ENCODE data around the gene HRH3. TPM values are rescaled to one million over a fixed set of nuclear protein-coding genes. Genes with fewer than 3 reads are reported as not detected.

HRH3 gene
- total RNA-seq, 6 experiments from 2014 or later, result not detected

DNA sequence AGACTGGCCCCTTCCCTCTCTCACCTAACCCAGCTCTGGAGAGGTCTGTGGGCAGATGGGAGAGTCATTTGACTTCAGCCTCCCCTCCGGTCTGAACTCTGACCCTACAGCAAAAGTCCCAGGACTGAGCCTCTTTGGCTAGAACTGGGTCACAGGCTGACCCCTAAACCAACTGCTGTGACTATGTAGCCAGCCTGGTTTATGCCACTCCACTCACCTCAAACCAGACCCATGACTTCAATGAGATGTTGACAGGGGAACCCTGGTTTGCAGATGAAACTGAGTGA, 17.4 kb upstream of the HRH3 start:
- Histone ChIP-seq H3K4me1 (peaks cover 0 to 15% (median 3%) of the 10 kb centered on the region in 4 donors), H3K36me3 (no peaks in the 10 kb centered on the region), H3K9me3 (no peaks in the 10 kb centered on the region), H3K27me3 (no peaks in the 10 kb centered on the region), H3K27ac (no peak overlapping the region), H3K4me3 (peak overlapping the region in 2 of 3 donors; percentile 40 to 81)
- 14% methylated on average over 1 of the region's 1 CpG for WGBS (ENCODE audit: insufficient coverage, low coverage, low lambda C conversion rate, missing lambda C conversion rate)
- TF ChIP-seq CTCF (IDR thresholded peaks at IDR 0.05) (no peak), POLR2A (IDR thresholded peaks at IDR 0.05) (no peak)
- intact Hi-C loops (cut with DNase I), result no loop called here
- DNase-seq, result no peak
- ATAC-seq, result no peak

DNA sequence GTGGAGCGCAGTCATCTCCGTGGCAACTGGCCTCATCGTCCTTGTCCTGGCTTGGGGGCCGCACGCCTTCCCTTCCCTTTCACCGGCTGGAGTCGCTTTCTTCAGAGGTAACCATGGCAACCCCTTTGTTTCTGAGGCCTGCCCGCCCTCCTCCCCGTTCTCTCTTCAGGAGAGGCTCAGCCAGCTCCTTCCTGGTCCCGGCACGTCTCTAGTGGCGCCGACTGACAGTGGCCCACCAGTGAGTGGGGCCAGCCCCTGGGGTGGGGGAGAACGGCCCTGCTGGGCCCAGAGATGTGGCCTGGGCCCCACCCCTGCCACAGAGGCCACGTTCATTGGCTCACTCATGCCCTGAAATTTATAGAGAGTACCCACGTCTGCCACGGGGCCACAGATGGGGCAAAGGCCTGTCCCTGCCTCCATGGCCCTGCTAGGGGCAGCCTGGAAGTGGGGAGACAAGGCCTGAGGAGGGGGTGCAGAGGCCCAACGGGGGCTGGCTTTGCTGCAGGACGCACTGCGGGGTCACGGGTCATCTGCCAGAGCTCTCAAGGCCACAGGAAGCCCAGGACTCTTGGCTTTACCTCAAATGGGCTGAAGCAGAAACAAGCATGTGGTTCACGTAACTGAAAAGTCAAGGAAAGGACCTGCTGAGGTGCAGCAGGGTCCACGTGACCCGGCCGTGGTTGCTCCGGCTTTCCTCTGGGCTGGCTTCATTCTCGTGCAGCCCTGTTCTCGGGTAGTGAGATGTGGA, 16.9 kb upstream of the HRH3 start:
- 31% methylated on average over 4 of the region's 28 CpGs for whole genome bisulfite sequencing (ENCODE audit: insufficient coverage, low coverage, low lambda C conversion rate, missing lambda C conversion rate)
- Histone ChIP-seq H3K36me3 (no peaks in the 10 kb centered on the region), H3K4me1 (peaks cover 0 to 15% (median 3%) of the 10 kb centered on the region in 4 donors), H3K27me3 (no peaks in the 10 kb centered on the region), H3K9me3 (no peaks in the 10 kb centered on the region), H3K4me3 (no peak overlapping the region), H3K27ac (no peak overlapping the region)
- DNase-seq (no peak), ATAC-seq (no peak)
- TF ChIP-seq CTCF (IDR thresholded peaks at IDR 0.05) (no peak), POLR2A (IDR thresholded peaks at IDR 0.05) (no peak)
- intact Hi-C loops (cut with DNase I), result no loop called here

- Histone ChIP-seq H3K4me3 (no peak overlapping the region), H3K36me3 (no peaks in the 10 kb centered on the region), H3K4me1 (peaks cover 0 to 15% (median 3%) of the 10 kb centered on the region in 4 donors), H3K27ac (no peak overlapping the region), H3K9me3 (no peaks in the 10 kb centered on the region), H3K27me3 (no peaks in the 10 kb centered on the region)
- ATAC-seq, result no peak
- intact Hi-C loops (cut with DNase I), result no loop called here
- no peak for DNase-seq
- WGBS (ENCODE audit: insufficient coverage, low coverage, low lambda C conversion rate, missing lambda C conversion rate), result 92% methylated on average over 2 of the region's 6 CpGs
- TF ChIP-seq CTCF (IDR thresholded peaks at IDR 0.05) (no peak), POLR2A (IDR thresholded peaks at IDR 0.05) (no peak)
Measured at GRCh38 chr20:62236200-62236599, 16.1 kb upstream of the HRH3 start.

GRCh38 chr20:62235777-62236157, 15.7 kb upstream of the HRH3 start:
- no CpG with 5 or more reads among the region's 9 CpGs for WGBS (ENCODE audit: insufficient coverage, low coverage, low lambda C conversion rate, missing lambda C conversion rate)
- no peak for ATAC-seq
- Histone ChIP-seq H3K27me3 (no peaks in the 10 kb centered on the region), H3K4me1 (peaks cover 0 to 15% (median 3%) of the 10 kb centered on the region in 4 donors), H3K27ac (no peak overlapping the region), H3K9me3 (no peaks in the 10 kb centered on the region), H3K36me3 (no peaks in the 10 kb centered on the region), H3K4me3 (no peak overlapping the region)
- intact Hi-C loops (cut with DNase I), result no loop called here
- DNase-seq, result no peak
- TF ChIP-seq CTCF (IDR thresholded peaks at IDR 0.05), result no peak
- TF ChIP-seq POLR2A (IDR thresholded peaks at IDR 0.05), result no peak
